Measurements from ENCODE around the gene PWWP2B. TPM values are rescaled to one million over a fixed set of nuclear protein-coding genes. Genes with fewer than 3 reads are reported as not detected.

Gene PWWP2B
- total and polyA plus RNA-seq, 9 of the 15 experiments (the other 6 are each of a cell fraction or from before 2014, with no cell fraction given), result 0.07 to 9.2 (median 1.6) TPM; not detected in 1

GRCh38 chr10:132372516-132373095, 24.4 kb upstream of the PWWP2B start:
- Histone ChIP-seq H3K9ac (ENCODE audit: insufficient read depth in 1 of 2, low read depth in 2 of 2, low read length in 2 of 2) (no peak overlapping the region), H3K79me2 (ENCODE audit: control insufficient read depth, insufficient read depth, low read length) (no peaks in the 10 kb centered on the region), H2AFZ (ENCODE audit: low read depth, low read length) (no peak overlapping the region), H3K27me3 (ENCODE audit: control insufficient read depth in 2 of 2, insufficient read depth in 2 of 2, low read length in 2 of 2) (peaks cover 12 to 43% of the 10 kb centered on the region in 2 experiments; a peak in 3 of 5 replicates), H3K4me3 (no peak overlapping the region), H3K9me3 (replicated peaks; ENCODE audit: control insufficient read depth, insufficient read depth, low read depth, low read length) (no peaks in the 10 kb centered on the region), H3K4me1 (replicated peaks in 1 of 2; ENCODE audit: control insufficient read depth in 2 of 2, insufficient read depth in 2 of 2, low read length in 2 of 2) (peaks cover 0 to 10% of the 10 kb centered on the region in 2 experiments; a peak in 2 of 5 replicates), H3K27ac (ENCODE audit: extremely low read depth, low read depth, low read length) (no peak overlapping the region), H3K36me3 (ENCODE audit: control insufficient read depth, insufficient read depth, low read length) (no peaks in the 10 kb centered on the region), H3K4me2 (ENCODE audit: insufficient read depth, low read length) (no peak overlapping the region), H3K9me1 (ENCODE audit: control insufficient read depth, insufficient read depth, low read length) (no peaks in the 10 kb centered on the region), H4K20me1 (replicated peaks; ENCODE audit: control insufficient read depth, insufficient read depth, low read length) (no peaks in the 10 kb centered on the region)
- intact Hi-C loops (cut with micrococcal nuclease) (no loop called here), in situ Hi-C loops (cut with MboI) (no loop called here)
- FAIRE-seq (no peak), ATAC-seq (no peak), DNase-seq (ENCODE audit: extremely low read depth in 1 of 4, low spot score in 3 of 4) (no peak)
- TF ChIP-seq SMAD2 (IDR thresholded peaks at IDR 0.05; ENCODE audit: low read depth, low read length) (no peak), ID3 (CRISPR knock-in tag; IDR thresholded peaks at IDR 0.05) (no peak), ID3 (tag; IDR thresholded peaks at IDR 0.05) (no peak), ZNF395 (CRISPR knock-in tag; IDR thresholded peaks at IDR 0.05) (no peak), RBFOX2 (IDR thresholded peaks at IDR 0.05; ENCODE audit: low read depth, low read length) (no peak), JUNB (CRISPR knock-in tag; conservative IDR thresholded peaks at IDR 0.05) (no peak), ZNF445 (CRISPR knock-in tag; IDR thresholded peaks at IDR 0.05; ENCODE audit: low read depth) (no peak), PRDM10 (IDR thresholded peaks at IDR 0.05; ENCODE audit: partially characterized antibody) (no peak), ERF (CRISPR knock-in tag; IDR thresholded peaks at IDR 0.05) (no peak)
- BruUV-seq (replicated peaks), result no TSS peak
- WGBS (ENCODE audit: insufficient coverage, low coverage, missing lambda C conversion rate), result 29% methylated on average over 16 of the region's 16 CpGs
- ChIA-PET POLR2A (no interaction called here), CTCF (ENCODE audit: low intra/inter-chr PET ratio) (no interaction called here)

Measured in K562 (cell line).